Testis (tissue), 3 donors: ENCODE data around the gene SFTPB. TPM values are rescaled to one million over a fixed set of nuclear protein-coding genes. Genes with fewer than 3 reads are reported as not detected.
A peak's percentile ranks its signal among the peaks of the same experiment; 100 is the strongest.

ENCODE experiments used
- DNase-seq: peaks from one replicate; pipeline ENCODE4 v3.0.0-alpha.2; 2019
- H3K27ac ChIP-seq, 2 donors: fragments of 200-600 bp; sonication (generic); one replicate each; pipeline ENCODE4 v1.5.1; 2019
- H3K27me3 ChIP-seq: fragments of 200-600 bp; sonication (generic); one replicate; pipeline ENCODE4 v1.5.1; 2019
- H3K36me3 ChIP-seq: fragments of 200-600 bp; sonication (generic); one replicate; pipeline ENCODE4 v1.5.1; 2017; ENCODE audit warnings: low read depth; ENCODE audit errors: missing control alignments
- H3K4me1 ChIP-seq: fragments of 200-600 bp; sonication (generic); one replicate; pipeline ENCODE4 v1.5.1; 2019
- H3K4me3 ChIP-seq, 2 donors: fragments of 200-600 bp; sonication (generic); one replicate each; pipeline ENCODE4 v1.5.1; 2017 to 2019
- H3K9me3 ChIP-seq: fragments of 200-600 bp; sonication (generic); one replicate; pipeline ENCODE4 v1.5.1; 2017
- CTCF ChIP-seq, 3 experiments: fragments of 450-650 bp in 2 of 3; fragments of 200-600 bp in 1 of 3; sonication (generic) in 1 of 3; IDR thresholded peaks; one replicate each; pipeline ENCODE4 v1.5.1; 2016 to 2019; ENCODE audit warnings: antibody characterized with exemption in 3 of 3, mild to moderate bottlenecking in 2 of 3, moderate library complexity in 1 of 3
- POLR2A ChIP-seq: fragments of 450-650 bp; IDR thresholded peaks from one replicate; pipeline ENCODE4 v1.6.1; 2017; ENCODE audit warnings: antibody characterized with exemption, mild to moderate bottlenecking, moderate library complexity
- WGBS, 2 donors: methylation state at CpG; one replicate each; pipeline ENCODE4 v1.1.5; 2018; 5-methylcytosine and 5-hydroxymethylcytosine counted together
- intact Hi-C: fragments of 100-400 bp; cut with DNase I; formaldehyde crosslinking; loops from one replicate; pipeline ENCODE4 v1.15.1; 2023; ENCODE audit warnings: low total_unique reads
- polyA plus RNA-seq: library from polyadenylated mRNA; stranded (reverse); fragments of 350-450 nt; fragmentation: Illumina TruSeq; extraction: RNeasy Lipid Tissue Mini Kit (QIAGEN cat#74804); gene quantifications from one replicate; pipeline ENCODE4 v1.2.3, GENCODE V29; 2014; ENCODE audit warnings: low read depth, low replicate concordance; ENCODE audit not compliant: insufficient read depth
- total RNA-seq, 2 donors: library from RNA; depleted of rRNA; stranded (reverse); fragments of >200 nt; gene quantifications; one replicate each; pipeline ENCODE4 v1.2.3, GENCODE V29; 2016

SFTPB gene
- total and polyA plus RNA-seq, 3 donors from 2014 or later: 0.25 to 0.36 TPM; not detected in 1

- DNase-seq: no peak
- H3K36me3 ChIP-seq: no peaks in the 10 kb centered on the region
- H3K9me3 ChIP-seq: no peaks in the 10 kb centered on the region
- 84 to 87% methylated on average over 10 of the region's 10 CpGs for WGBS, 2 donors
- H3K4me3 ChIP-seq: no peak overlapping the region
- no peak for TF ChIP-seq POLR2A
- TF ChIP-seq CTCF (IDR thresholded peaks at IDR 0.05): no peak
- H3K27me3 ChIP-seq: no peaks in the 10 kb centered on the region
- intact Hi-C loops: no loop called here
- no peak overlapping the region for H3K27ac ChIP-seq
- H3K4me1 ChIP-seq: no peaks in the 10 kb centered on the region
Observed at GRCh38 chr2:85647823-85648526, 20.0 kb downstream of the SFTPB start.

GRCh38 chr2:85646166-85646565, 21.8 kb downstream of the SFTPB start:
- H3K4me1 ChIP-seq: no peaks in the 10 kb centered on the region
- 90 to 91% methylated on average over 2 of the region's 2 CpGs for WGBS, 2 donors
- intact Hi-C loops: no loop called here
- no peaks in the 10 kb centered on the region for H3K36me3 ChIP-seq
- DNase-seq: no peak
- H3K9me3 ChIP-seq: no peaks in the 10 kb centered on the region
- TF ChIP-seq CTCF (IDR thresholded peaks at IDR 0.05): no peak
- H3K4me3 ChIP-seq: no peak overlapping the region
- H3K27me3 ChIP-seq: no peaks in the 10 kb centered on the region
- H3K27ac ChIP-seq: no peak overlapping the region

GRCh38 chr2:85644909-85645308, 23.1 kb downstream of the SFTPB start:
- intact Hi-C loops: no loop called here
- TF ChIP-seq CTCF (IDR thresholded peaks at IDR 0.05): no peak
- TF ChIP-seq POLR2A: no peak
- WGBS, 2 donors: 90 to 93% methylated on average over 3 to 8 of the region's 8 CpGs
- Histone ChIP-seq H3K36me3 (no peaks in the 10 kb centered on the region), H3K27ac (no peak overlapping the region), H3K27me3 (no peaks in the 10 kb centered on the region), H3K9me3 (no peaks in the 10 kb centered on the region), H3K4me3 (no peak overlapping the region), H3K4me1 (no peaks in the 10 kb centered on the region)
- DNase-seq: no peak

GRCh38 chr2:85642725-85643124, 25.3 kb downstream of the SFTPB start:
- intact Hi-C loops: no loop called here
- no peaks in the 10 kb centered on the region for H3K36me3 ChIP-seq
- TF ChIP-seq CTCF (IDR thresholded peaks at IDR 0.05) (no peak), POLR2A (no peak)

DNA sequence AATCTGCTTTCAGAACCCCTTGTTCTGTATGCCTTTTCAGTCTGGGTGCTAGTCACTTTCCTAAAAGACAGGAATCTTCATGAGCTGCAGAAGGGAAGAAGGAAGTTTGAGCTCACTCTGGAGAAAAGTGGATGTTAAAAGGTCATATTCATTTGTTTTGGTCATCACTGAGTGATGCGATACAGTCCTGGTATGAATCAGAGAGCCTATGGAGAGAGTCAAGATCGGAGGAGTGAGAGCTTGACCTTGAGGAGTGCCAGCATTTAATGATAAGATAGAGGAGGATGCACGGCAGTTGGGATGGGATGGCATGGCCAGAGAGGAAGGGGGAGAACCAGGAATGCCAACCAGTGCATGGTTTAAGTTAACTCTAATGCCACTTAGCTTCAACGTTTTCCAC, 32.4 kb downstream of the SFTPB start:
- intact Hi-C loops: no loop called here
- DNase-seq: peak; percentile 57
- Histone ChIP-seq H3K27ac (peak overlapping the region; percentile 36 to 50), H3K27me3 (no peaks in the 10 kb centered on the region), H3K36me3 (no peaks in the 10 kb centered on the region), H3K9me3 (no peaks in the 10 kb centered on the region), H3K4me1 (peaks cover 5% of the 10 kb centered on the region), H3K4me3 (no peak overlapping the region)
- WGBS, 2 donors: 37 to 48% methylated on average over 4 of the region's 4 CpGs
- TF ChIP-seq POLR2A: no peak
- no peak for TF ChIP-seq CTCF (IDR thresholded peaks at IDR 0.05)

More at GRCh38 chr2:85642725-85643124, 25.3 kb downstream of the SFTPB start:
- 83 to 92% methylated on average over 3 of the region's 3 CpGs for WGBS, 2 donors
- Histone ChIP-seq H3K27ac (no peak overlapping the region), H3K27me3 (no peaks in the 10 kb centered on the region), H3K4me1 (no peaks in the 10 kb centered on the region), H3K9me3 (no peaks in the 10 kb centered on the region), H3K4me3 (no peak overlapping the region)
- no peak for DNase-seq
